Endothelial cell (in vitro differentiated cells): ENCODE results near the gene ATP9A. TPM values are rescaled to one million over a fixed set of nuclear protein-coding genes. Genes with fewer than 3 reads are reported as not detected.

Experiments used
- DNase-seq: peaks from one replicate; pipeline ENCODE4 v3.0.0; 2021; ENCODE audit warnings: low spot score
- H3K27ac Mint-ChIP-seq: one replicate; pipeline ENCODE4 v1.8.0; 2021; ENCODE audit warnings: mixed read lengths, inconsistent platforms; ENCODE audit not compliant: unreplicated experiment
- H3K27me3 Mint-ChIP-seq: one replicate; pipeline ENCODE4 v1.8.0; 2021; ENCODE audit warnings: mild to moderate bottlenecking, moderate library complexity, mixed read lengths, inconsistent platforms; ENCODE audit not compliant: unreplicated experiment
- H3K36me3 Mint-ChIP-seq: one replicate; pipeline ENCODE4 v1.8.0; 2021; ENCODE audit warnings: mild to moderate bottlenecking, low read depth, mixed read lengths, inconsistent platforms; ENCODE audit not compliant: unreplicated experiment
- H3K4me1 Mint-ChIP-seq: one replicate; pipeline ENCODE4 v1.8.0; 2021; ENCODE audit warnings: mild to moderate bottlenecking, mixed read lengths, inconsistent platforms; ENCODE audit not compliant: unreplicated experiment
- H3K4me3 Mint-ChIP-seq: one replicate; pipeline ENCODE4 v1.8.0; 2021; ENCODE audit warnings: mild to moderate bottlenecking, mixed read lengths, inconsistent platforms; ENCODE audit not compliant: unreplicated experiment
- H3K9me3 Mint-ChIP-seq: one replicate; pipeline ENCODE4 v1.8.0; 2021; ENCODE audit warnings: mixed read lengths, inconsistent platforms; ENCODE audit not compliant: unreplicated experiment
- total RNA-seq: library from RNA; stranded (reverse); fragmentation: NEBNext Ultra II Directional; extraction: Animal tissue kit (Norgen Biotek cat#: 25700); gene quantifications from one replicate; pipeline ENCODE4 v1.2.1, GENCODE V29; 2021; ENCODE audit not compliant: unreplicated experiment
- TF ChIP-seq, protein P1 (sequence below): fragments of 200-600 bp; sonication (generic); IDR thresholded peaks from one replicate; pipeline ENCODE4 v1.5.0; 2021; ENCODE audit warnings: antibody characterized with exemption; ENCODE audit not compliant: unreplicated experiment

ATP9A gene
- total RNA-seq, 1 donor from 2014 or later: 30.6 TPM

DNA sequence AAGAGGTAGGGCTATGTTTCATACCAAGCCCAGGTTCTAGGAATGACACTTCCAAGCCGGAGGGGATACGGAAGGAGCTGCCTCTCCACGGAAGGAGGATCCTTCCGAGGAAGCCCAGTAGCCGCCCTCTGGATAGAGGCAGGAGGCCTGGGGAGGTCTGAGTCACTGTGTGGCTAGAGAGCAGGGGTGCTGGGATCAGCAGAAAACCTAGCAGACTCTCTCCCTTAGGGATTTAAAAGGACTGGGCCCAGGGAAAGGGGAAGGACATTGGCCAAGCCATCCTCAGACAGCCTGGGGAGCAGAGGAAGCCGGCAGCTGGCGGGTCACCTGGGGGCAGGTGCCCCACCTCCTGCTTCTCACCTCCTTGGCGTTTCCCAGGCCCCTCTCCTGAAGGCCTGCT lies 189.1 kb downstream of the ATP9A start:
- Mint-ChIP-seq H3K9me3 (no peaks in the 10 kb centered on the region), H3K4me1 (peaks cover 7% of the 10 kb centered on the region), H3K27me3 (peaks cover 14% of the 10 kb centered on the region), H3K27ac (no peak overlapping the region), H3K36me3 (no peaks in the 10 kb centered on the region), H3K4me3 (no peak overlapping the region)
- TF ChIP-seq, protein P1, sequence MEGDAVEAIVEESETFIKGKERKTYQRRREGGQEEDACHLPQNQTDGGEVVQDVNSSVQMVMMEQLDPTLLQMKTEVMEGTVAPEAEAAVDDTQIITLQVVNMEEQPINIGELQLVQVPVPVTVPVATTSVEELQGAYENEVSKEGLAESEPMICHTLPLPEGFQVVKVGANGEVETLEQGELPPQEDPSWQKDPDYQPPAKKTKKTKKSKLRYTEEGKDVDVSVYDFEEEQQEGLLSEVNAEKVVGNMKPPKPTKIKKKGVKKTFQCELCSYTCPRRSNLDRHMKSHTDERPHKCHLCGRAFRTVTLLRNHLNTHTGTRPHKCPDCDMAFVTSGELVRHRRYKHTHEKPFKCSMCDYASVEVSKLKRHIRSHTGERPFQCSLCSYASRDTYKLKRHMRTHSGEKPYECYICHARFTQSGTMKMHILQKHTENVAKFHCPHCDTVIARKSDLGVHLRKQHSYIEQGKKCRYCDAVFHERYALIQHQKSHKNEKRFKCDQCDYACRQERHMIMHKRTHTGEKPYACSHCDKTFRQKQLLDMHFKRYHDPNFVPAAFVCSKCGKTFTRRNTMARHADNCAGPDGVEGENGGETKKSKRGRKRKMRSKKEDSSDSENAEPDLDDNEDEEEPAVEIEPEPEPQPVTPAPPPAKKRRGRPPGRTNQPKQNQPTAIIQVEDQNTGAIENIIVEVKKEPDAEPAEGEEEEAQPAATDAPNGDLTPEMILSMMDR: no peak
- DNase-seq: no peak

GRCh38 chr20:51578145-51578459 lies 190.1 kb downstream of the ATP9A start:
- H3K27me3 Mint-ChIP-seq: peaks cover 14% of the 10 kb centered on the region
- TF ChIP-seq, protein P1: no peak
- no peaks in the 10 kb centered on the region for H3K4me1 Mint-ChIP-seq
- no peaks in the 10 kb centered on the region for H3K9me3 Mint-ChIP-seq
- H3K4me3 Mint-ChIP-seq: no peak overlapping the region
- no peaks in the 10 kb centered on the region for H3K36me3 Mint-ChIP-seq
- no peak overlapping the region for H3K27ac Mint-ChIP-seq
- DNase-seq: no peak

DNA sequence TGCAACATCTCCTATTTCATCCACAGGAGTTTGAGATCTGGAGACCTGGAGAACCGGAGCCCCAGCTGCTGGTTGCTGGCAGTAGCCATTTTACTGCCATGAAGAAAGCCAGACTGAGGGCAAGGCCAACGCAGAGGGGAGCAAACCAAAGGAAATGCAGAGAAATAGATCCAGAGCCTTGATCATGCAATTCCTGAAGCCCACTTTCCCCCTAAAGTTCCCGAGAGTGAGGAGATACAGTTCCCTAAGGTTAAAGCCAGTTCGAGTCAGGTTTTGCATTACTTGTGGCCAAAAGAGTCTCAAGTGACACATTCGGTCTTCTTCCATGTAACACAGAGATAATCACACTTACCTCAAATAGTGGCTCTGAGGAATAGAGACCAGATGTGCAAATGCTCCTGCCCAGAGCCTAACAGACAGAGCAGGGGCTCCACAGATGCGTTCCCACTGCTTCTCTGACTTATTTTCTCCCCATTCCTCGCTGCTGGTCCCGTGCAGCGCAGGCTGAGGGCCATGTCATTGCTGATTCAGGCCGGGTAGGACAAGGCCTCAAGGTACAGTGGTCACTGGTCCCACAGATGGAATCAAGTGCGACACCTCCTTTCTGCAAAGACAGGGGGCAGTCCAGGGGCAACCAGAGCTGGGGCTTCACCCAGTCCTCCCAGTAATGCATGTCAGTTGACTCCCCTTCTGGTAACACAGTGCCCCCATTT lies 190.6 kb downstream of the ATP9A start:
- no peaks in the 10 kb centered on the region for H3K36me3 Mint-ChIP-seq
- DNase-seq: no peak
- no peak overlapping the region for H3K4me3 Mint-ChIP-seq
- no peaks in the 10 kb centered on the region for H3K4me1 Mint-ChIP-seq
- H3K27me3 Mint-ChIP-seq: peaks cover 14% of the 10 kb centered on the region
- TF ChIP-seq, protein P1: no peak
- no peak overlapping the region for H3K27ac Mint-ChIP-seq
- no peaks in the 10 kb centered on the region for H3K9me3 Mint-ChIP-seq

- Mint-ChIP-seq H3K27me3 (peaks cover 7% of the 10 kb centered on the region), H3K9me3 (no peaks in the 10 kb centered on the region), H3K27ac (no peak overlapping the region), H3K4me1 (no peaks in the 10 kb centered on the region), H3K36me3 (no peaks in the 10 kb centered on the region), H3K4me3 (no peak overlapping the region)
- TF ChIP-seq, protein P1: no peak
- no peak for DNase-seq
Observed at GRCh38 chr20:51575486-51575885, 192.7 kb downstream of the ATP9A start.

- no peaks in the 10 kb centered on the region for H3K36me3 Mint-ChIP-seq
- no peak overlapping the region for H3K27ac Mint-ChIP-seq
- H3K4me1 Mint-ChIP-seq: no peaks in the 10 kb centered on the region
- no peaks in the 10 kb centered on the region for H3K9me3 Mint-ChIP-seq
- H3K4me3 Mint-ChIP-seq: no peak overlapping the region
- peaks cover 2% of the 10 kb centered on the region for H3K27me3 Mint-ChIP-seq
- no peak for DNase-seq
- TF ChIP-seq, protein P1: no peak
Observed at GRCh38 chr20:51574248-51575033, 193.7 kb downstream of the ATP9A start.
